ENCODE measurements around the gene CHMP5.

Gene CHMP5

DNA sequence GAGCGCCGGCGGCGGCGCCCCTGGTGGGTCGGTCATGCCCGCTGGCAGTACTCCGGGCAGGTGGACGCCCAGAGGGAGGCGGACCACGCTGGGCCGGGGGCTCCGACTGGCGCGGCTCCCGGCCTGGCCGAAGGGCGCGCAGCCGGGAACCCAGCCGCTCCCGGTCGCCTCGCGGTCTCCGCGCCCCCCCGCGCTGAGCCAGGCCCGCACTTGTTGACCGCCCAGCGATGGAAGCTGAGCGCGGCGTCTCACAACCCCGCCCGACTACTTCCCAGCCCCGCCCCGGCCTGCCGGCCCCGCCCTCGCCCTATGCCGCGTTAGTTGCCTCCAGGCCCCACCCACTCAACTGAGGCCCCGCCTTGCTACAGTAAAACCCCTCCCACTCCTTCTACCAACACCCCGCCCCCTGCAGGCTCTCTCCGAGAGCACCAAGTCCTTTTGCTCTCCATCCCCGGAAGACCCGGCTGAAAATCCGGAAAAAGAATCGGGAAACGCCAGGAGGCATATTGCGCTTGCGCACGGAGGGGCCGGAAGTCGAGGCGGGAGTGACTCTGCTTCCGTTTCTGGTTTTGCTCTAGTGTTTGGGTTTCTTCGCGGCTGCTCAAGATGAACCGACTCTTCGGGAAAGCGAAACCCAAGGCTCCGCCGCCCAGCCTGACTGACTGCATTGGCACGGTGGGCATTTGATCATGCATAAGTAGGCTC is at the start of gene CHMP5, which contains the start of gene BAG1:
TSS of gene CHMP5 (plus strand) at position 577 of the 705 bp plus-strand sequence. CDS start at position 607, 30 bp downstream.
TSS of gene BAG1 (minus strand) at position 236 of the 705 bp plus-strand sequence.
- in situ Hi-C loops (cut with MboI; ENCODE audit: low sequenced_read_pairs) = no loop called here

DNA sequence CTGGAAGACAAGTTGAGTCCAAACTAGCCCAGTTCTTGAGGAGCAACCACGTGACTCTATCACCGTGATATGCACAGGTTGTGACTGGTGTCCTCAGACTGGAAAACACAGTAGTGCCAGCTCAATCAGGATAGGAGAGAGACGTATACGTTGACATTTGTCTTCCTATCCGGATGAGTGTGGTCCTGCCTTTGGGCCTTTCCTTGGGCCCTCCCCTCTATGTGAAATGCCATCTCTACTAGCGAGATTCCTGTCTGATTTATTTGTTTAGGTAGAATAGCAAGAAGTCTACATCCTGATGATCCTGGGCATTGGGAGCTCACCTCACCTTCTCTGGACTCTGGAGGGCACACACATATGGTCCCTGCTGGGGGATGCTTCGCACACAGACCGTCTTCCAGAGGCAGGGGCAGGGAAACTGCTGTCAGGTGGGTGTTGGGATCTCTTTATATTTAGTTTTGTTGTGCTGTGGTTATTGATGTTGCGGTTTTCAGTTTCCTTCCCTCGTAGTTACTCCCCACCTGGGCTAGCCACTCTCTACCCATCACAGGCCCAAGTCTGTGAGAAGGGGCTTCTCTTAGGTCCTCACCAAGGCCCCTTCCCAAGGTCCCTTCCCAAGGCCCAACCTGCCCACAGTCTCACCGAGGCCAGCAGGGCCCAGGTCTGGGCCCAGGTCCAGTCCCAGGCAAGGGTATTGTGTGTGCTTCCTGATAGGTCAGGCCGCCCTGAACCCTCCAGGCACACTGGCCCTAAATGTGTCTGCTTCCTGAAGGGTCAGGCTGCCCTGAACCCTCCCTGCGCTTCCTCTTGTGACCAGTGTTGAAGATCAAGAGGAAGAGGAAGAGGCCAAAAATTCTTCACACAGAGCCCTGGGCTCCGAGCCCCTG is 43.9 kb upstream of the CHMP5 start:
- in situ Hi-C loops (cut with MboI; ENCODE audit: low sequenced_read_pairs) = no loop called here

DNA sequence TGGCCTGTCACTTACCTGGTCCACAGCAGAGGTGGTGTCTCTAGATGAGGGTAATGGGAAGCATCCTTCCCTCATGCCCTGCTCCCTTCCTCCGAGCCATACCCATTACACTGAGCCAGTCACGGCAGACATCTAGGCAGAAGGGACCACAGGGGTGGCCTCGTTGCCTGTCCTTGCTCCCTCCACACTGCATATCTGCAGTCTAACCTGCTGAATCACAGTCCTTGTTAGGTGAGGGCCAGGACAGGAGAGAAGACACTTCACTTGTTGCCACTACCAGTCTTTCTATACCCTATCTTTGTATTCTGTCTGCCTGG is 43.3 kb upstream of the CHMP5 start:
- in situ Hi-C loops (cut with MboI; ENCODE audit: low sequenced_read_pairs) = no loop called here

- in situ Hi-C loops (cut with MboI; ENCODE audit: low sequenced_read_pairs) = no loop called here
Observed at GRCh38 chr9:33222031-33222430, 42.8 kb upstream of the CHMP5 start.

DNA sequence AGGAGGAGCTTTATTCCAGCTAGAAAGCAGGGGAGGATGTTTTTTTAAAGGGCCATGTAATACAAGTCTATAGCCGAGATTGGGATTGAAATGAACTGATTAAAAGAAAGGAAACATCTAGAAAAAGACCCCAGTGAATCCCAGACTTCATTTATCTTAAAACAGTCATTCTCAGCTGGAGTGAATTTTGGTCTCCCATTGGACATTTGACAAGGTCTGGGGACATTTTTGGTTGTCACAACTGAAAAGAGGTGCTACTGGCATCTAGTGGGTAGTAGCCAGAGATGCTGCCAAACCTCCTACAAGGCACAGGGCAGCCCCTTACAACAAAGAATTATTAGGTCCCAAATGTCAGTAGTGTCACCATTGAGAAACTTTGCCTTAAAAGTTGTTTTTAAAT is 41.2 kb upstream of the CHMP5 start:
- in situ Hi-C loops (cut with MboI; ENCODE audit: low sequenced_read_pairs) = no loop called here

GRCh38 chr9:33225319-33226147 is 39.3 kb upstream of the CHMP5 start:
- in situ Hi-C loops (cut with MboI; ENCODE audit: low sequenced_read_pairs) = loop anchor here (5.0 kb wide), 1 partner anchor 143 kb away; no protein-coding TSS in a partner anchor

GRCh38 chr9:33227008-33227398 is 37.8 kb upstream of the CHMP5 start:
- in situ Hi-C loops (cut with MboI; ENCODE audit: low sequenced_read_pairs) = loop anchor here (5.0 kb wide), 1 partner anchor 145 kb away; no protein-coding TSS in a partner anchor

DNA sequence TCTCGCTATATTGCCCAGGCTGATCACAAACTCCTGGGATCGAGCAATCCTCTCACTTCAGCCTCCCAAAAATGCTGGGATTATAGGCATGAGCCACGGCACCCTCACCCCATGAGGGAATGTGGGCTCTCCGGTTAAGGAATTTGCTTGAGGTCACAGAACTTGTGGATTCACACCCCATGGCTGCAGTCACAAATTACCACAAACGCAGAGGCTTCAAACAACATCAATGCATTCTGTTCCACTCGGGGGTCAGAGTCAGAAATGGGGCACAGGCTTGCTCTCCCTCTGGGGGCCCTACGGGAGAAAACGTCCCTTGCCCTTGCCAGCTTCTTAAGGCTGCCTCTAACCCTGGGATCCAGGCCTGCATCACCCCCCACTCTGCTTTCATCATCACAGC is 37.1 kb upstream of the CHMP5 start:
- in situ Hi-C loops (cut with MboI; ENCODE audit: low sequenced_read_pairs) = loop anchor here (5.0 kb wide), 1 partner anchor 145 kb away; no protein-coding TSS in a partner anchor

GRCh38 chr9:33228606-33229005 is 36.2 kb upstream of the CHMP5 start:
- in situ Hi-C loops (cut with MboI; ENCODE audit: low sequenced_read_pairs) = loop anchor here (5.0 kb wide), 1 partner anchor 146 kb away; no protein-coding TSS in a partner anchor

DNA sequence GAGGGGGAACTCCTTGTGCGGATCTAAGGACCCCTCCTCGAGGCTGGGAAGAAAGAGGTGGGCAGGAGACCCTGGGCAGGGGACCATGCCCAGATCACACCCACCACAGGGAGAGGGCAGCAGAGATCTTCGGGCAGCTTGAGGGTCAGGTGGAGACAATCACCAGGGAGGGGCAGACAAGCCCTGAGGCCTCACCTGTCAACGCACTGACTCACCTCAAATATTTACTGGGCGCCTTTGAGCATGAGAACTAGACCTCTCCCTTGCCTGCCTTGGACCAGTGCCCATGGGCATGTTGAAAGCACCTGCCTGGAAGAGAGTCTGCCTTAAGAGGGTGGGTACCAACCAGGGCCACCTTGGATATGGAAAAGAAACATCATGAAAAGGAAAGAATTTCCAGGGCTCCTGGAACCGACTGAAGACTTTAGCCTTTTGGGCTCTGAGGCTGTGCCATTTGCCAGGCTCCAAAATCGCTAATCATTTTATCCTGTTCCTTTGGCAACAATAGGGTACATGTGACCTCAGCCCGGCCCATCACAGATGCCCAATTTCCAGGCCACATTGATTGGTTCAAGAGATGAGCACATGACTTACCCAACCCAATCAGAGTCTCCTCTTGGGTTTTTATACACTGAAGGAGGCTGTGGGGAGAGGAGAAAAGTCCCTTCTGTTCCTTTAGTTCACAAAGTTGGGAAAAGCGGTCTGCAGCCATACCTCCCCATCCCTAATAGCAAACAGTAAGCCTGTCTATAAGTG is 35.3 kb upstream of the CHMP5 start:
- in situ Hi-C loops (cut with MboI; ENCODE audit: low sequenced_read_pairs) = loop anchor here (5.0 kb wide), 1 partner anchor 147 kb away; no protein-coding TSS in a partner anchor

GRCh38 chr9:33230756-33231622 is 33.9 kb upstream of the CHMP5 start:
- in situ Hi-C loops (cut with MboI; ENCODE audit: low sequenced_read_pairs) = no loop called here

DNA sequence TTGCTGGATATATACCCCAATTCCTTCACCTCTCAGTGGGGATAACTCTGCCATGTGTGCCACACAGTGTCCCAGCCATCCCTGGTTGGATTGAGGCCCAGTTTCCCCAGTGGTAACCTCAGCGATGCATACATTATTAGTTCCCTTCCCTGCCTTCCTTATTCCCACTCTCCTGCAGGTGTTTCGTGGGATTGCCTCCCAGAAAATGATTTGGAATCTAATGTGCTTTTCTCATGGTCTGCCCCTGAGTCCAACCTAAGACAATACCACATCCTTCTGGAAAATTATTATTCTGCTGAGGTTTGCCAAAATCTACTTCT is 33.3 kb upstream of the CHMP5 start:
- in situ Hi-C loops (cut with MboI; ENCODE audit: low sequenced_read_pairs) = no loop called here

DNA sequence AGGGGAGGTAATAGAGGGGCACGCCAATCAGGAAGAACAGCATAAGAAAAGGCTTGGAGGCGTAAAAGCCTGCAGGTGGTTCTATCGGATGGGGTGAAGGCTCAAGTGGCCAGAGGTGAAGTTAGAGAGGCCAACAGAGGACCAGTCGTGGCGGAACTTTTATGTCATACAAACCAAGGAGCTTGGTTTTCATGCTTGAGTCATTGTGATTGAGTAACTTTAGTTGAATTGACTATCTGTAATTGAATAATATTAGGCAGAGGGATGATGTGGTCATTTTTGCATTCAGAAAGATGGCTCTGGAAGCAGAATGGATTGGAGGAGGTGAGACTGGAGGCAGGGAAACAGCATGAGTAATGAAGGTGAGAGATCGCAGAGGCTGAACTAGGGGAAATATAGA is 32.0 kb upstream of the CHMP5 start:
- in situ Hi-C loops (cut with MboI; ENCODE audit: low sequenced_read_pairs) = no loop called here

DNA sequence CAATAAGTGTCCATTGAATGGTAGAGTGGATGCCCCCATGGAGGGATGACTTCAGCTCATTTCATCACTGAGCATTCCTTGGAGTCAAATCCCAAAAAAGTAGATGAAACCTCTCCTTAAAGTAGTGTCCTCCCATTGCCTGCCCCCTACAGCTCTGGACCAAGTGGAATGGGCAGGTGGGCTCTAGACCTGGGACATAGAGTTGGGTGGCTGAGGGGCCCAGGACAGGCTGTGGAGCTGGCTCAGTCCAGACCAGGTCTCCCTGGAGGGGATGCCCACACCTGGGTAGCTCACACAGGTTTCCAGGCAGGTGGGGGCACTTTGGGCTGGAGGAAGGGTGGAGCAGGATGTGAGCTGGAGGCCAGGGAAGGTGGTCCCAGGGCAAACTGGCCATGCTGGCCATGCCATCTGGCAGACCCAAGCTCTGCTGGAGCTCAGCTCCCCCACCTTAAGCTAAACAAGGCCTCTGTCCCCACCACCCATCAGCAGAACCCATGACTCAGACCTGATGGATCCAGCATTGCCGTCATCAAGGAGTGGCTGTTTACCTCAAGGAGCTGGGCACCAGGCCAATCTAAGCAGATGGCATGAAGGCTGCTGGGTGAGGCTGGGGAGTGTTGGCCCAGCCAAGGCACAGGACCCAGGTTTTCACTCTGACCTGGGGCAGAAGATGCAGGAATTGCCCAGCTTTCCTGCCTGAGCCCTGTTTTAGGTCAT is 31.1 kb upstream of the CHMP5 start:
- in situ Hi-C loops (cut with MboI; ENCODE audit: low sequenced_read_pairs) = no loop called here

DNA sequence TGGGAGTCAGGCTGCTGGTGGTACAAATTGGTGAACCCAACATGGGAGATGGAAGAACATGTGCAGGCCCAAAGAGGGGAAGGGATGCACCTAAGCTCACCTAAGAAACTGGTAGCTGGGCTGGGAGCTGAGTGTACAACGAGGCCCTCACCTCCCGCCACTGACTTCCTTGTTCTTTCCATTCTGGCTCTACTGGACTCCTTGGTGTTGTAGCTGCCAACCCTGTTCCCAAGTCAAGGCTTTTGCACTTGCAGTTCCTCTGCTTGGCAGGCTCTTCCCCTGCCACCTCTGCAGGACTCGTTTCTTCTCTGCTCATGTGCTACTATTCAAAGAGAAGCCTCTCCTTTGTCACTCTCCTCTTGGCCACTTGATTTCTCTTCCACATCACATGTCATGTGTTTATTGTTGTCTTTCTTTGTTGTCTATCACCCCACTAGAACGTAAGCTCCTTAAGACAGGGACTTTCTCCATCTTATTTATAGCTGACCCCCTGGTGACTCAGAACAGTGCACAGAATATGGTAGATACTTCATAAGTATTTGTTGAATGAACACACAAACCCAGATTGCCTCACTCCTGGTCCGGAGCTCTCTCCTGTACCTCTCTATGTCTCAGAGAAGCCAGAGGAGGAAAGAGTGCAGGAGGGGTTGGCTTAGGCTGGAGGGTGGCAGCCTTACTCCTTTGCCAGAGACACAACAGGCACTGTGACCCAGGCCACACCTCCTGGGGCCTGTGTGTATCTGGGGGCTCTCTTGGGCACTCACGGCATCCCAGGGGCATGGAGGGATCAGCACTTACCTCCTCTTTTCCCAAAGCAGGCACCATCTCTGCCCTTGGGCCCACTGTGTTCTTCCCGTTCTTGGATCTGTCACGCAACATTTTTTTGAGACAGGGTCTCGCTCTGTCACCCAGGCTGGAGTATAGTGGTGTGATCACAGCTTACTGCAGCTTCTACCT is 30.1 kb upstream of the CHMP5 start:
- in situ Hi-C loops (cut with MboI; ENCODE audit: low sequenced_read_pairs) = no loop called here

DNA sequence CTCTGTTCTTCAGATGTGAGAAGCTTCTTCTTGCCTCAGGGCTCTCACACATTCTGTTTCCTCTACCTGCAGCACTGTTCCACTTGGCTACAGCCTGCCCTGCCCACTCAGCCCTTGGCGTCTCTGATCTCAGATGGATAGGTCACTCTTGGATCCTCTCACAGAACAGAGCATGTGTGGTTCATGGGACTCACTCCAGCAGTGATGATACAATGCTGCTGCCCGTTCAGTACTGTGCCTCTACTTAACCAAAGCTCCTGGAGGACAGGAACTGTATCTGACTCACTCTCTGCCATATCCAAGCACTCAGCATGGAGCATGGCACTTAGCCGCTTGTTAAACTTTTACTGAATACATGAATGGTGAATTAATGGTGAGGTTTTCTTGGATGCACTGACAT is 28.3 kb upstream of the CHMP5 start:
- in situ Hi-C loops (cut with MboI; ENCODE audit: low sequenced_read_pairs) = no loop called here

DNA sequence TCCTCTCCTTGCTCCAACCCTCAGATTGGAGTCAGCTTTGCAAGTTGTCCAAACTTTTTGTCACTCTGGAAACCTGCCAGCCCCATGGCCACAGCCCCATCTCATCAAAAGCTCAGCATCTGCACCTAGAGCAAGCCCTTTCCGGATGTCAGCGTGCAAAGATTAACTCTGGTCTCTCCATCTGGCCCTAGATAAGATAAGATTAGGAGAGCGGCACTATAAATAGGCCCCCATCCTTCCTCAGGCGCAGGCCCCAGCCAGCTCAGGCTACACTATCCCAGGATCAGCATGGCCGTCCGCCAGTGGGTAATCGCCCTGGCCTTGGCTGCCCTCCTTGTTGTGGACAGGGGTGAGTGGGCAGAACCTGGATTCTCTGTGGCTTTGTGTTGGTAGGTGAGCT is 24.9 kb upstream of the CHMP5 start, which contains the start of gene SPINK4:
TSS of gene SPINK4 (plus strand) at position 247 of the 400 bp plus-strand sequence. CDS start at position 289, 42 bp downstream.
- in situ Hi-C loops (cut with MboI; ENCODE audit: low sequenced_read_pairs) = no loop called here

DNA sequence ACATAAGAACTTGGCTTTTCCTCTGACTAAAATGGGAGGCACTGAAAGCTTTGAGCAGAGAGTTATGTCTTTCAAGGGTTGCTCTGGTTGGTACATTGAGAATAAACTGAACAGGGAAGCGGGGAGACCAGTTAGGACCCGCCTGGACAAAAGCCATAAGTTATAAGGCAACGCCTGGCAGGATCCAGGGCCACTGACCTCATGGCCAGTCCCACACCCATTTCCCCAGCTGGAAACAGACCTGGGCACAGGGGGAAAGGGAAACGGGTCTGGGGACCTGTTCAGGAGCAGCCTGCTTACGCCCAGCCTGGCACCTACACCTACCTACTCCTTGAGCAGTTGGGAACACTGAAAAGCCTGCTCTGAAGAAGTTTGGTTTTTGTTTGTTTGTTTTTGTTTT is 23.6 kb upstream of the CHMP5 start:
- in situ Hi-C loops (cut with MboI; ENCODE audit: low sequenced_read_pairs) = no loop called here
